IPS-18c (cell line): ENCODE measurements around the gene MAP3K12.
"Not testable (repeated sequence)": the region's sequence is repeated elsewhere in the genome, so short reads cannot be mapped to it uniquely, and the experiment has no call there.

Experiments used
- H3K4me3 ChIP-seq: 2 replicates; pipeline ENCODE4 v1.7.0; 2013; ENCODE audit warnings: low read depth, mild to moderate bottlenecking, low read length, moderate library complexity; ENCODE audit not compliant: insufficient read depth
- H3K9me3 ChIP-seq: one replicate; pipeline ENCODE4 v1.6.1; 2013; ENCODE audit warnings: mild to moderate bottlenecking, low read length, moderate library complexity; ENCODE audit not compliant: control insufficient read depth, insufficient read depth

Gene MAP3K12

GRCh38 chr12:53481939-53482586 is 17.2 kb downstream of the MAP3K12 start:
- Histone ChIP-seq H3K9me3 (no peaks in the 10 kb centered on the region), H3K4me3 (no peak overlapping the region)

DNA sequence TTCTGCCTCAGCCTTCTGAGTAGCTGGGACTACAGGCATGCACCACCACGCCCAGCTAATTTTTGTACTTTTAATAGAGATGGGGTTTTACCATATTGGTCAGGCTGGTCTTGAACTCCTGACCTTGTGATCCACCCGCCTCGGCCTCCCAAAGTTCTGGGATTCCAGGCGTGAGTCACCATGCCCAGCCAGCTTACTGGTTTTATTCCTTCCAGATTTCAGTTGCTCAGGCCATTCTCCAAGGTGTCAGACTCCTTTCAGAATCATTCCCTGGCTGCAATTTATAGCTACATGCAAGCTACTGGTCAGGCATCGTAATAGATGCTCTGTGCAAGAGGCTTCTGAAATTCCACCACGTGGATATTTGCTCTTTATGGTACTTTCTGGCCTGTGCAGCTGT is 17.8 kb downstream of the MAP3K12 start:
- not testable (repeated sequence) for H3K9me3 ChIP-seq

GRCh38 chr12:53480491-53481442 is 18.5 kb downstream of the MAP3K12 start:
- no peak overlapping the region for H3K4me3 ChIP-seq
- no peaks in the 10 kb centered on the region for H3K9me3 ChIP-seq

More for the DNA sequence above, 17.8 kb downstream of the MAP3K12 start:
- not testable (repeated sequence) for H3K4me3 ChIP-seq

- H3K9me3 ChIP-seq, result no peaks in the 10 kb centered on the region
Observed at GRCh38 chr12:53479331-53479730, 19.9 kb downstream of the MAP3K12 start.

DNA sequence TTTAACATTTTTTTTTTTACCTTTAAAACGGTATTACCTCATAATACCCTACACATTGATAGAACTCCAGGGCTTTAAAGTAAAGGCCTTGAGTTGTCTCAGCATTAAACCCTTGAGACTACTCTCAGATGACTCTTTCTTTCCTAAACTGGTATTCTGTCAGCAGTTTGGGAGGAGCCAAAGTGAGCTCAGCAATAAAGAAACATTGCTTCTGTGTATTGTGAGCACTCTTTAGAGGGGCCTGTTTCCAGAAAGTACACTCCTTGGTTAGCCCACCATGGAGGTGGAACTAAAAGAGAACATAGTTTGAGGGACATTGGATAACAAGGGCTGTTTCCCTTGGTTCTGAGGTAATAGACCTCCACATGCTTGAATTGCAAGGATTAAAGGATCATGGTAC is 20.4 kb downstream of the MAP3K12 start:
- Histone ChIP-seq H3K4me3 (no peak overlapping the region), H3K9me3 (no peaks in the 10 kb centered on the region)

More at GRCh38 chr12:53479331-53479730, 19.9 kb downstream of the MAP3K12 start:
- H3K4me3 ChIP-seq, result no peak overlapping the region

DNA sequence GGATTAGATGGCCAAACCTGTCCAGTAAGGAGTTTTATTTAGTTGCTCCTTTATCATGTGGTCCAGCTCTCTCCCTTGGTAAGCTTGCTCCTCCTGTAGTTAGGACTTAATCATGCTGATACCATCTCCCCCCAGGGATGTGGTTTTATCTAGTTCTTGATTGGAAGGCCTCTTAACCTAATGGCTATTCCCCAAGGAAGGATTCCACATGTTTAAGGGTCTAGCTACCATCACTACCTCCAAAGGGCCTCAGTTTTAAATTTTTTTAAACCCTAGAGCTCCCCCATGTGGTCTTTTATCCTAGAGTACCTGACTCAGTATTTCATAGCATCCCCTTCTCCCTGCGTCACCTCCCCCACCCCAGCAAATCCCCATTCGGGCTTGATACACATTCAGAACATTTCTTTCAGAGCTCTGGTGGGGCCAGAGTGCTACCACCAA is 22.5 kb downstream of the MAP3K12 start:
- Histone ChIP-seq H3K9me3 (no peaks in the 10 kb centered on the region), H3K4me3 (no peak overlapping the region)

DNA sequence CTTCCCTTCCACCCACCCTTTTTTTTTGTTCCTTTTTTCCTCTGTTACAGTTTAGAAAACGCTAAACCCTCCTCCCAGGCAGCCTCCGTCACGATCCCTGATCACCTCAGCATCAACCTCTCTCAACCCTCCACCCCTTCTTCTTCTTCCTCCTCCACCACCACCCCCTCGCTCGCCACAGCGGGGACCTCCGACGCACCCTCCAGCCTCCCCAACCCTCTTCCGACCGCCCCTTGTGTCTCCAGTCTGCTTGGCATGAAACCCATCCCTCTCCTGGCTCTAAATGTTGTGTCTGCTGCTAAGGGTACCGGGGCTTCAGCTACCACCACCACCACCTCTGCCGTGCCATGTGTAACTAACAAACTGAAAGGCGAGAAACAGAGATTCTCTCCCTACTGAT is 24.4 kb downstream of the MAP3K12 start:
- no peaks in the 10 kb centered on the region for H3K9me3 ChIP-seq
- no peak overlapping the region for H3K4me3 ChIP-seq

GRCh38 chr12:53474077-53474476 is 25.2 kb downstream of the MAP3K12 start:
- H3K9me3 ChIP-seq, result no peaks in the 10 kb centered on the region
- H3K4me3 ChIP-seq, result no peak overlapping the region

- Histone ChIP-seq H3K4me3 (no peak overlapping the region), H3K9me3 (no peaks in the 10 kb centered on the region)
Observed at GRCh38 chr12:53472056-53472582, 27.1 kb downstream of the MAP3K12 start.

- Histone ChIP-seq H3K9me3 (no peaks in the 10 kb centered on the region), H3K4me3 (no peak overlapping the region)
Observed at GRCh38 chr12:53468282-53468681, 31.0 kb downstream of the MAP3K12 start.

DNA sequence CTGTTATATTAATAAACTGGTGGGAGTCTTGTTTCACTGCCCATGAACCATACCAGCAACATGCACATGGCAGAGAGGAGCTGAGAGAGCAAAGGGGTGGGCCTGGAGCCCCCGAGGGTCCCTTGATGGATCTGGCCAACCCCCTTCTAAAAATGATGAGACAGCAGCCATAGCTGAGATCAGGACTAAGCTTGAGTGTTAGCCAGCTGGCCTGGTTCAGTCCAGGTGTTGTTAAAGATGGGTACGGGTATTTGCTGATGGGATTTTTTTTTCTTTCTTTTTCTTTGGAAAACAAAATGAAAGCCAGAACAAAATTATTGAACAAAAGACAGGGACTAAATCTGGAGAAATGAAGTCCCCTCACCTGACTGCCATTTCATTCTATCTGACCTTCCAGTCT is 31.4 kb downstream of the MAP3K12 start:
- Histone ChIP-seq H3K9me3 (no peaks in the 10 kb centered on the region), H3K4me3 (no peak overlapping the region)

- Histone ChIP-seq H3K9me3 (no peaks in the 10 kb centered on the region), H3K4me3 (no peak overlapping the region)
Observed at GRCh38 chr12:53467082-53467481, 32.2 kb downstream of the MAP3K12 start.

DNA sequence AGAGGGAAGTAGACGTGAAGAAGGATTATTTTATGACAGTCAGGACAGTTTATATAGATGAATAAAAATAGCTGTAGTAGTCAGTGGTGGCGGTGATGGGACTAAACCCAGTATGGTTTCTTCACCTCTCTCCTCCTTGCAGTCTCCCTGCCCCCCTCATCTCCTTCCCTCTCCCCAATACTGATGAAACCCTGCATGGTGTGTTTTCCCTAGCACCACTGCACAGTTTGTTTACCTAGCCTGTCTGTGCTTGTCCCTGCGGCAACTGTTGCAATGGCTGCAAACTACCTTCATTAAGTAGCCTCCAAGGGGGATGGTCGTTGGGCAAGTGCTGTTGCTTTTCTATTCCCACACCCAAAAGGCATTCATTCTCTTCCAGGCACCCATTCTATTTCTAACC is 32.6 kb downstream of the MAP3K12 start:
- Histone ChIP-seq H3K4me3 (no peak overlapping the region), H3K9me3 (no peaks in the 10 kb centered on the region)

DNA sequence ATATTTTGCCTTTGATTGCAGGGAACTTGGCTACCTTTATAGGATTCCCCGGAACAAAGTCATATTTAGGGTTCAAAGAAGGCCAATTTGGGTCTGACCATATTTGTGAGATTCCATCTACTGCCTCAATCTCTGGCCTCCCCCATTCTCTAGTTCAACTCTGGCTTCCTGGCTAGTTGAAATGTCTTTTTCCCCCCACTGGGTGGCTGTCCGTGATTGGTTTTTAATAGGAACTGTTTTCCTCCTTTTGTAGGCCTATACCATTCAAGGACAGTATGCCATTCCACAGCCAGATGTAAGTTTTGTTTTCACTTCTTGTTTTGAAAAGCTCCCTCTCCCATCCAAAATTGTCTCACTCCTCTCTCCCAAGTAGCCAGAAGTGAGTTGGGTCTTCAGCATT is 33.6 kb downstream of the MAP3K12 start:
- no peaks in the 10 kb centered on the region for H3K9me3 ChIP-seq
- H3K4me3 ChIP-seq, result no peak overlapping the region

DNA sequence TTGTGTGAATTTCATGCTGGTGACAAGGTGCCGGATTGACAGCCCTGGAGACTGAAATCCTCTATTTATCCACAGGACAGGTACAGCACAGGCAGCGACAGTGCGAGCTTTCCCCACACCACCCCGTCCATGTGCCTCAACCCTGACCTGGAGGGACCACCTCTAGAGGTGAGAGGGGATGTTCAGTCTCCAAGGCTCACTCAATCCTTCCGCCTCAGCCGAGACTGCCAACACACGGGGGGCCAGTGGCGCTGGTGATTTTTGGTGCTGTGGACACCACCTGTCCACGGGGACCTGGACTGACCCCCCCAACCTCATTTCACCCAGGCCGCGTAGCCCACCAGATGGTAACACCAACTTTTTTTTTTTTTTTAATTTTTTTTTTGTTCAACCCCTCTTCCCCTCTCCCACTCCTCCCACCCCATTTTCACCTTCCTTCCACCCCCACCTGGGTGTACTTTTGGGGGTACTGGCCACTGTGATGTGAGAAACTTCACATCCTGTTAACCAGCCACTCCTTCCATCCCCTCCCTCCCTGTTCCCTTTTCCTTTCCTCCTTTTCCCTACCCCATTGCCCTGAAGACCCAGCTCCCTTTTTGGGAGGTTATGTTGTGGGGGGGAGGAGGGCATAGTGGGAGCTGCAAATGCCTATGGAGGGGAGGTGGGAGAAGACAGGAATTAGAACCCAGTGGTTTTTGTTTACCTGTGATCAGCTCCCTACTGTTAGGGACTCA is 34.4 kb downstream of the MAP3K12 start:
- Histone ChIP-seq H3K9me3 (no peaks in the 10 kb centered on the region), H3K4me3 (no peak overlapping the region)

DNA sequence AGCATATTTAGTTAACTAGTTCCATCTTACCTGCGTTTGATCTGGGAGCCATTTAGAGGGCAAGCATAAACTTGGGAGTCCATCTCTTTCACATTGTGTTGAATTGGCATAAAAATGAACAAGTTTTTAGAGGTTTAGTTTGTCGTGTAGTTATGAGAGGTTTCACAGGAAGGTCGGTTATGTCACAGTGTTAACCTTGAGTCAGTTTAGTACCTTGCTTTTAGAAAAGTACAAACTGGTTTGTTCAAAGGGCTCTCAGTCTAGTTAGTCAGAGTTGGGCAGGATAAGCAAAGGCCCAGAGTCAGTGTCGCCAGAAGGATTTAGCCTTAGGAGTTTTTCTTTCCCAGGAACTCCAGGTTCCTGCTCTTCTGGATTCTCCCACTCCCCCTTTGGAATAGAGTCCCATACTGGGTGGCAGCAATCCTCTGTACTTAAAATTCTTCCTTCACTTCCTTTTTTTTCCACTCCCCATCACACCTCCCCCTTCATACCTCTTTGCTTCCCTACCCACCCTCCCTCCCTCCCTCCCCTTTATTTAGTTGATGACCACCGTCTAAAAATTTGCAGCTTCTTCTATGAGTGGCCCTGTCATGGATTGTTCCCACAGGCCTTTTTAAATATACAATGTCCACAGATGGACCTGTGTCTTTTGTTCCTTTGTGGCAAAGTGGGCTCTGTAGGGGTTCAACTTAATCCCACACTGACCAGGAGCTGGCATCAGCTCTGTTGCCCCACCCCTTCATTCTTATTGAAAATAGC is 35.3 kb downstream of the MAP3K12 start:
- no peak overlapping the region for H3K4me3 ChIP-seq

GRCh38 chr12:53462935-53463334 is 36.3 kb downstream of the MAP3K12 start:
- Histone ChIP-seq H3K9me3 (no peaks in the 10 kb centered on the region), H3K4me3 (no peak overlapping the region)

More for the DNA sequence above, 35.3 kb downstream of the MAP3K12 start:
- H3K9me3 ChIP-seq, result no peaks in the 10 kb centered on the region
